ENCODE data around the gene PIM1.
A peak's percentile ranks its signal among the peaks of the same experiment; 100 is the strongest.
"Not testable (repeated sequence)": the region's sequence is repeated elsewhere in the genome, so short reads cannot be mapped to it uniquely, and the experiment has no call there.

PIM1 gene

DNA sequence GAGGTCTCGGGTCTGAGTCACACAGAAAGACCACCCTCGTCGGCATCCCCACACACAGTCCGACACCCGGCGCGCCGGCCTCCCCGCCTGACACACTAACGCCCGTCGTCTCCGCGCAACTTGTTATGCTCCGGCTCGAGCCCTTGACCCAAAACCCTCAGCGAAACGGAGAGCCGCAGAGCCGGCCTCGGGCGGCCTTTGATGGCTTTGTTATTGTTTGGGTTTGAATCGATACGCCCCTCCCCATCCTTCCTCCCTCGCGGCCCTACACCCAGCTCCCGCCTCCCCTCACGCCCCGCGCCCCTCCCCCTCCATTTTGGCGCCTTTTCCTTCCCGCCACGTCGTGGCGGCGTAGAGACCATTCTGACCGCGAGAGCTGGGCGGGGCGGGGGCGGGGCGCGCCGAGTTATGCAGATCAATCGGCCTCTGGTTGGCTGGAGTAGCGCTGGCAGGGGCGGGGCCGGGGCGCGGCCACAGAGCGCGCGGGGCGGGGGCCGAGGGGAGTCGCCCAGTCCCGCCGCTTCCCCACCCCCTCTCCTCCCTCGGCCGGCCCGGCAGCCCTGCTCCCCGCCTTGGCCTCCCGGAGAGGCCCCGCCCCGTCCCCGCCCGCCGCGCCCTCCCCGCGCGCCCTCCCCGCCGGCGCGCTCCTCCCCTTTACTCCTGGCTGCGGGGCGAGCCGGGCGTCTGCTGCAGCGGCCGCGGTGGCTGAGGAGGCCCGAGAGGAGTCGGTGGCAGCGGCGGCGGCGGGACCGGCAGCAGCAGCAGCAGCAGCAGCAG lies at the start of gene PIM1:
TSS of gene PIM1 (plus strand) at position 657 of the 777 bp plus-strand sequence. CDS start 424 bp downstream, outside the sequence.
- peak; percentile 95 to 96 for DNase-seq

DNA sequence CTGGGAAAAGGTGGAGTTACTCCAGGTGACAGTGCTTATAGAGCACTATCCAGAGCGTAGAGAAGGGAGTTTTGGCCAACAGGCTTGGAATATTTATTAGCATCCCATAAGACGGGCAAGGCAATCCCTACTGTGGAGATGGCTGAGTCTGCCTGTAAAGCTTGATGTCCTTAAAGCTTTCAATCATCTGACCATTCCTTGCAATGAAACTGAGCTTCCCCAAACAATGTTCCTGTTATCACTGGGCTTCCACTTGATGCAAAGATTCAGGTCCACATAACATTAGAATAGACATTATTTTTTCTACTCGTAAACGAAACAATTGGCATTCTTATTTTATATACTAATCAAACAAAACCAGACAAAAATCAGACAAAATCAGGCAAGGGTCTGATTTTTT lies 48.4 kb upstream of the PIM1 start:
- no peak for DNase-seq

DNA sequence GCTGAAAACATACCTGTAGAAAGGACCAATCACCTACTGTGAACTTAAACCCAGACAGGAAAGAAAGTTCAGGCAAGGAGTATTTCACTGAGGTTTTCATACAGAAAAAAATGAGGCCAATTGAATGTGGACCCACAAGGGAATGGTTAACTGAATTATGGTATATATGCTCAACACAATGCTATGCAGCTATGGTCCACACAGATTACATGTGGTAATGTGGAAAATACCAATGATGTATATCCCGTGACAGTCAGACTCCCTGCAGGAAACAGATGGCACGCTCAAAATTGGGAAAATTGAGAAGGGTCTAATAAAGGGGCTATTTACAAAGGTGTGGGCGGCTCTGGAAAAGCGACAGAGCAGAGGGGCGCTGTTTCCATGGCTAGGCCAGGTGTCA lies 47.1 kb upstream of the PIM1 start:
- no peak for DNase-seq

GRCh38 chr6:37123957-37124729 lies 45.8 kb upstream of the PIM1 start:
- no peak for DNase-seq

DNA sequence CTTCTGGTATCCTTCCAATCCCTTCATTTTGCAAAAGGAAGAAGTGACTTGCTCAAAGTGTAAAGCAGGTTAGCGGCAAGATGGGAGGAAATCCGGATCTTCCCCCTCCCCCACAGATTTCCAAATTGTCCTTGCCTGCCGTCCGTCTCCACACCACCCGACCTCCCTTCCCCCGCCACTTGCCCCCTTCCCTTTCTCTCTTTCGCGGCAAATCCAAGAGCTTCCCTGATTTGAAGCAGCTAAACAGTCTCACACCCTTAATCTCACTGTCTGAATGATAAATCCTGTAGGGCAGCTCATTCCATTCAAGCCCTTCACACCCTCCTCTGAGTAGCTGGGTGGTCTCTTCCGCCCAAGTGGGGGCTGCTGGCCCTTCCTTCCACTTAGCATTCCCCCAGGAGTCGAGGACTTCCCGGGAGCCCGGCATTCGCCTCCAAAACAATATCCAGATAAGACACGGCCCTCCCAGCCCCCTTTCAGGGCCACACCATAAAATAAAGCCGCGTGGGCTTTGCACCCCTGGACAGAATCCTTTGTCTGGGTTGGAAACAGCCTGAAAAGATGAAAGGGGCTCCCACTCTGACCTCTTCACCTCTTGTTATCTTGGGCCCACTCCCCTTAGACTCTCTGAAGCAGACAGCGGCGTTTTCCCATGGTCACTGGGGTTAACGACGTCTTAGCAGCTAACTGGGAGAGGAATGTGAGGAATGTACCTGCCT lies 44.0 kb upstream of the PIM1 start:
- DNase-seq: no peak

GRCh38 chr6:37126493-37126958 lies 43.4 kb upstream of the PIM1 start:
- no peak for DNase-seq

GRCh38 chr6:37126961-37127616 lies 42.9 kb upstream of the PIM1 start:
- no peak for DNase-seq

GRCh38 chr6:37127961-37128862 lies 41.7 kb upstream of the PIM1 start:
- no peak for DNase-seq

DNA sequence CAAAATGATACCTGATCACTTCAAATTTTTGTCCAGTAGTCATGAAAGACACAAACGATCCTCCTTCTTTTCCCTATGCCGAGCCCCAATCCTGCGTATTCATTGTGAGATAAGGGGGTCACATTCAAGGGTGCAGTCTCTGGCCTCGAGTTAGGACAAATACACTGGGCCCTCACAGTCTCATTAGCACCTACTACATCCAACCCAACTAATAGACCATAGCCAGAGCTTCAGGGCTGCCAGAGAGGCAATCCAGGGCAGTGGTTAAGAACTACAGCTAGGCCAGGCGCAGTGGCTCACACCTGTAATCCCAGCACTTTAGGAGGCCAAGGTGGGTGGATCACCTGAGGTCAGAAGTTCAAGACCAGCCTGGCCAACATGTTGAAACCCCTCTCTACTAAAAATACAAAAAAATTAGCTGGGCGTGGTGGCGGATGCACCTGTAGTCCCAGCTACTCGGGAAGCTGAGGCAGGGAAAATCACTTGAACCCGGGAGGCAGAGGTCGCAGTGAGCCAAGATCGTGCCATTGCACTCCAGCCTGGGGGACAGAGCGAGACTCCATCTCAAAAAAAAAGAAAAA lies 41.0 kb upstream of the PIM1 start:
- not testable (repeated sequence) for DNase-seq

DNA sequence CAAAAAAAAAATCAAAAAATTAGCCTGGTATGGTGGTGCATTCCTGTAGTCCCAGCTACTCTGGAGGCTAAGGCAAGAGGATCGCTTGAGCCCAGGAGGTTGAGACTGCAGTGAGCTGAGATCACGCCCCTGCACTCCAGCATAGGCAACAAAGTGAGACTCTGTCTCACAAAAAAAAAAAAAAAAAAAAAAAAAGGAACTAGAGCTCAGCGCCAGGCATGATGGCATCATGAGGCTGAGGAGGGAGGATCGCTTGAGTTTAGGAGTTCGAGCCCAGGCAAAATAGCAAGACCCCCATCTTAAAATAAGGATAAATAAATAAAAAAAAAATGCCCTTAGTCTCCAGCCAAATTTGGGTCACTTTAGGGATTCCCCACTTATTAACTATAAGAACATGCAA lies 40.4 kb upstream of the PIM1 start:
- DNase-seq: no peak

DNA sequence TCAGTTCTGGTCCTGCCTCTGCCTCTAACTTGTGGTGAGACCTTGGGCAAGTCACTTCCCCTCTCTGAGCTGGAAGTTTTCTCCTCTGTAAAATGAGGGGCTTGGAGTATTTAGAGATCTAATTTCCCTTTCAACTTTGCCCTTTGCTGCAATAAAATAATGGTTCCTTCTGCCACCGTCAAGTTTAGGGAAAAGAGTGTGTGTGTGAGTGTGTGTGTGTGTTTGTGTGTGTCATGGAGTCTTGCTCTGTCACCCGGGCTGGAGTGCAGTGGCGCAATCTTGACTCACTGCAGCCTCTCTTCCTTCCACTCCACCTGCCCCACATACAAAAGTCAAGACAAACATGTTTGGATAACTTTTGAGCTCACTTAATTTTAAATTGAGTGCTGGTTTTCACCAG lies 39.2 kb upstream of the PIM1 start:
- no peak for DNase-seq

DNA sequence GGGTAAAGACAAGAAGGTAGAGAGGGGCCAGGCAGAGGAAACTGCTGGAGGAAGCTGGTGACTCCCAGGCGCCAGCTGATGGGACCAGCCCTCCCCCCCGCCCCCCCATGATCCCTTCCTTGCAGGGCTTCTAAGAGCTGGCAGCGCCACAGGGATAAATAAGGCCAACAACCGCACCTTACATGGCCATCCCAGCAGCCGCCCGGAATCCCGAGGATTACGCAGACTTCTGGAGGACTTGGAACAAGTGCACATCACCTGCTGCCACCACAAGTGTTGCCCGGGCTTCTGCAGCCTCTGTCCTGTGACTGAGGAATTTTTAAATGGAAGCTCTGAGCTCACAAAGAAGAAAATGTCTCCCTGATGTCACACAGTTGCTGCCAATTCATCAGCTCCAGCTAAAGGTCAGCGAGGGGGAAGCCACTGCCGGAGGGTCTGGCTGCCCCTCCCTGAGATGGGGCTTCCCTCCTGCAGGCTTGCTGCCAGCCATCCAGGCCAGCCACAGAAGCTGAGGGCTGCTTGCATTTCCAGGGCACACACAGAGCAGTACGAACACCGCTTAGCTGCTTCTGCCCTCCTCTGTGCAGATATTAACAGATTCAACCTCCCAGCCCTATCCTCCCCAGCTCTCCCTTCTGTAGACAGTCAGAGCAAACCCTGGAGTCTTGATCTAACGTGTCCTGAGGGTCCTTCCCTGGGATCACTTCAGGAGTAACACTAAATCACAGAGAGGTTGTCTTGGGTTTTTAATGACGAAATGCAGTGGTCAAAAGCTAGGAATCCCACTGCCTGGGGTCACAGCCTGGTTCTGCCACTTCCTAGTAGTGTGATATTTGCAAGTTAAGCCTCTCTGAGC lies 38.6 kb upstream of the PIM1 start:
- peak; percentile 6 to 24 for DNase-seq

- DNase-seq: no peak
These were observed 38.0 kb upstream of the PIM1 start for GRCh38 chr6:37131960-37132253.

DNA sequence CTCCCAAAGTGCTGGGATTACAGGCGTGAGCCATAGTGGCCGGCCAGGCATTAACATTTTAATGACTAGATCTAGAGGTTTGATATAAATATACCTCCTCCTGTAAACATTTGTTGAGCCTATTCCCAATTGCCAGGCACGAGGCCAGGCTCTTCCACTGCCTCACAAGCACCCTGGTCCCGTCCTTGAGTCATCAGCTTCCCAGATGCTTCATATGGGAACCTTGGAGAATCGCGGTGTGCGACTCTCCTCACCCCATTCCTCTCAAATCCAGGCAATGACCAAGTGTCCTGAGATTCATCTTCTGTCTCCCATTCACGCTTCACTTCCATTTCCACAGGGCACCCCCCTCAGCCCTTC lies 35.9 kb upstream of the PIM1 start:
- no peak for DNase-seq

DNA sequence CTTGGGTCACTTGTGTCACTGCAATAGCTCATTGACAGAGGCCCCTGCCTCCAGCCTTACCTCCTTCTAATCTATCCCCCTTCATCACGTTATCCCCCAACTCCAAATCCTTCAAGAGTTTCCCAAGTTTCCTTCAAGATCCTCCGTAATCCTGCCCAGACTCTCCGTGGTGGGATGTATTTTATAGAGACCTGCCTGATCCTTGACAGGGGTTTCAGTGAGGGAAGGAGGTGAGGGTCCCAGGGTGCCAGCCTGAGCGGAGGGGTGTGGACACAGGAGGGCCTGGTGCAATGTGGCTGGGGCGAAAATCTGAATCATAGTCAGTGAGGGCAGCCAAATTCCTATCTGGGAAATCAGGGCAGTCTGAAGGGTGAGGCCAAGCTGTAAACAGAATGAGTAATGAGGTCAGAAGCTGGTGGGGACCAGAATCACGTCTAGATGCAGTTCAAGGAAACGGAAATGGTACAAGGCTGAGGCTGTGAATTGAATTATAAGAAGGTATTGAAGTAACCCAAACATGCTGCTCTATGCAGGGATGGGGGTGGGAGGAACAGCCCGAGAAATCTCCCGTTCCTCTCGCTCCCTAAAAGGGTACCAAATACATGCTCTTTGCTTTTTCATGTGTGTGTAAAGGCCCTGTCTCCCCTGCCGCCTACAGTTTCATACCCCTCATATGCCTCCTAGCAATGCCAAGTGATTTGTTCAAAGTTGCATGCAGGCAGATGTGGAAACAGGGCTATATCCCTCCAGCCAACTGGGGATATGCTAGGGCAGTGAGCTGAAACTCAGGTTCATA lies 35.4 kb upstream of the PIM1 start:
- no peak for DNase-seq

GRCh38 chr6:37135835-37136694 lies 33.9 kb upstream of the PIM1 start:
- DNase-seq: no peak

- no peak for DNase-seq
These were observed 33.1 kb upstream of the PIM1 start for GRCh38 chr6:37136821-37137200.

DNA sequence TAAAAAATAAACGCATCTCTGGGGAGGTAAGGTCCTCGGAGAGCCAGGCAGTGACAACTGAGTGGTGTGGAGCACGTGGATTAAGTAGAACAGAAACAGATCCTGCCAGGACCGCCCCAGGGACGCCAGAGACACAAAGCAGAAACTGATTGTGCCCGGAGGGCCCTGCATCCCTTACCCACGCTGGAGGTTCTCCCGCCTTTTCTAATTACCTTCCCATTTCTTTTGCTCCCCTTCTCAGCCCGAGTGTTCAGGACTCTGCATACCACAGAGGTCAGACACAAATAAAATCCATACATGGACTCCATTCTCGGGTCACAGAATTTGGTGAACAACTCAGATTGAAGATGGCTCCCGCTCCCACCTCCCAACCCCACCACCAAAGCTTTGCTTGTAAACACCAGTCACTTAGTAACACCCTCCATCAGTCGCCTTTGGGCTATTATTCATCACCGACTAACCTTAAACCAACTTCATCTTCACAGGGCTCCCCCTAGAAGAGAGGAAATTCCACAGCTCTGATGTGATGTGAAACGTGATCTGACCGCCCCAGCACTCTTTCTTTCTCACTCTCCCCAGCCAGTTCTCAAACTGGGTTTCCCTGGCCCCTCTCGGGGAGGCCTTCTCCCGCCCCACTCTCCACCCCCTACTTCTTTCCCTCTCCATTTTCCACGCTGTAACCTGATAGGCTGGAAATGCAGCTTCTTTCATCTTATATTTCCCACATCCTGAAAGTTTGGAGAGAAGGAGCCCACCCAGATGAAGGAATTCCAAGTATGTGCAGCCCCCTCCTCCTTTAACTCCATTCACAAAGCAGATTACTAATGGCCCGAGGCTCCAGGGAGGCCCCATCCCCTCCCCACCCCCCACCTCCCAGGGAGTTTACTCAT lies 32.5 kb upstream of the PIM1 start:
- DNase-seq: no peak

Measured in SHP77 (cell line).